ENCODE measurements around the gene CBR4.

The CBR4 gene

GRCh38 chr4:169032194-169032593, 22.1 kb upstream of the CBR4 start:
- TF ChIP-seq CTCF (IDR thresholded peaks at IDR 0.05) (no peak), ZFX (IDR thresholded peaks at IDR 0.05; ENCODE audit: borderline replicate concordance) (no peak)
- H3K27ac ChIP-seq: no peak overlapping the region

DNA sequence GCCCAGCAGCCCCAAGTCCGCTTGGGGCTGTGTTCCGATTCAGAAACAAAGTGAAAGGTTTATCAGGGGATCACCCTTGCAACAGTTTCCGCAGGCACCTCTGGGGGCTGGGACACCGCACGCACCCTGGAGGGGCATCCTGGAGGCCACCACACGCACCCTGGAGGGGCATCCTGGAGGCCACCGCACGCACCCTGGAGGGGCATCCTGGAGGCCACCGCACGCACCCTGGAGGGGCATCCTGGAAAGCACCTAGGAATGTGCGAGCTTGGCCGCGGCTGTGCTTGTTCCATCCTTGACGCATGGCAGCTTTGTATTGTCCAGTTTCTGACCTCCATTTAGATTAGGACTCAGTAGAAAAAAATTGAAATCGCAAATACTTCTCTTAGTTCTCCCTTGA, 21.3 kb upstream of the CBR4 start:
- no peak overlapping the region for H3K27ac ChIP-seq
- TF ChIP-seq ZFX (IDR thresholded peaks at IDR 0.05; ENCODE audit: borderline replicate concordance) (no peak), CTCF (IDR thresholded peaks at IDR 0.05) (no peak)

GRCh38 chr4:169030562-169030982, 20.5 kb upstream of the CBR4 start:
- no peak for TF ChIP-seq ZFX (IDR thresholded peaks at IDR 0.05; ENCODE audit: borderline replicate concordance)
- TF ChIP-seq CTCF (IDR thresholded peaks at IDR 0.05): no peak
- H3K27ac ChIP-seq: no peak overlapping the region

GRCh38 chr4:169029947-169030346, 19.9 kb upstream of the CBR4 start:
- no peak overlapping the region for H3K27ac ChIP-seq
- TF ChIP-seq ZFX (IDR thresholded peaks at IDR 0.05; ENCODE audit: borderline replicate concordance) (no peak), CTCF (IDR thresholded peaks at IDR 0.05) (no peak)

GRCh38 chr4:169027663-169028062, 17.6 kb upstream of the CBR4 start:
- no peak for TF ChIP-seq CTCF (IDR thresholded peaks at IDR 0.05)
- no peak for TF ChIP-seq ZFX (IDR thresholded peaks at IDR 0.05; ENCODE audit: borderline replicate concordance)

GRCh38 chr4:169025184-169025583, 15.1 kb upstream of the CBR4 start:
- peak overlapping the region; percentile 10; the same call in 1 of the 2 replicates for H3K27ac ChIP-seq
- TF ChIP-seq ZFX (IDR thresholded peaks at IDR 0.05; ENCODE audit: borderline replicate concordance) (no peak), CTCF (IDR thresholded peaks at IDR 0.05) (no peak)

More at GRCh38 chr4:169027663-169028062, 17.6 kb upstream of the CBR4 start:
- H3K27ac ChIP-seq: no peak overlapping the region

- TF ChIP-seq CTCF (IDR thresholded peaks at IDR 0.05): peak; percentile 57
- no peak for TF ChIP-seq ZFX (IDR thresholded peaks at IDR 0.05; ENCODE audit: borderline replicate concordance)
- 0 out of 2 replicates have a peak overlapping the region, but pooled peaks have one; percentile 10 for H3K27ac ChIP-seq
Measured at GRCh38 chr4:169024762-169025161, 14.7 kb upstream of the CBR4 start.
